Gastrocnemius medialis (tissue), 4 donors: ENCODE measurements around the gene MAGEC2.

Experiments
- CTCF ChIP-seq, 5 experiments: fragments of 450-650 bp in 3 of 5; fragments of 200-600 bp in 2 of 5; sonication (generic) in 2 of 5; IDR thresholded peaks in 4 of 5; conservative IDR thresholded peaks in 1 of 5; 1 replicate in 4 of 5; 2 replicates in 1 of 5; pipeline ENCODE4 v1.5.1; 2016 to 2019; ENCODE audit warnings: antibody characterized with exemption in 5 of 5, mild to moderate bottlenecking in 3 of 5, moderate library complexity in 3 of 5
- POLR2A ChIP-seq, 2 donors: fragments of 450-650 bp; IDR thresholded peaks; one replicate each; pipeline ENCODE4 v1.6.1; 2017; ENCODE audit warnings: antibody characterized with exemption in 2 of 2, mild to moderate bottlenecking in 2 of 2, moderate library complexity in 2 of 2

DNA sequence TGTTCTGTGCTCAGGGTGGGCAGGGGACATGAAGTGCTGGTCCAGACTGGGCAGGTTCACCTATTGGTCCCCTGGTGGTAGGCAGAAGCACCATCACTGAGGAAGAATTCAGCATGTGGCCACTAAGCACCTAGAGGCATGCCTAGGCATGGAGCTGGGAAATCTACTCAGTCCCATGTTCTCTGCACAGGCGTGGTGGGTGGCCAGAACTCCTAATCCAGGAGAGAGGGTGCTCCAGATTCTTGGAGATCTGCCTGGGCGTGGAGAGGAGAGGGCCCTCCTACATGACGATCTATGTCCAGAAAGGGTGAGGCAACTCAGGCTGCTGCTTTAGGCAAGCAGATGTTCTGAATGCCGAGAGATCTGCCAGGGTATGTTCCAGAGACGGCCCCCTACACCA lies 44.6 kb upstream of the MAGEC2 start:
- TF ChIP-seq CTCF (IDR thresholded peaks at IDR 0.05 in 4 of 5, conservative IDR thresholded peaks at IDR 0.05 in 1 of 5), result no peak
- TF ChIP-seq POLR2A (IDR thresholded peaks at IDR 0.05), result no peak
